Measurements from ENCODE around the gene ARL8A.

DNA sequence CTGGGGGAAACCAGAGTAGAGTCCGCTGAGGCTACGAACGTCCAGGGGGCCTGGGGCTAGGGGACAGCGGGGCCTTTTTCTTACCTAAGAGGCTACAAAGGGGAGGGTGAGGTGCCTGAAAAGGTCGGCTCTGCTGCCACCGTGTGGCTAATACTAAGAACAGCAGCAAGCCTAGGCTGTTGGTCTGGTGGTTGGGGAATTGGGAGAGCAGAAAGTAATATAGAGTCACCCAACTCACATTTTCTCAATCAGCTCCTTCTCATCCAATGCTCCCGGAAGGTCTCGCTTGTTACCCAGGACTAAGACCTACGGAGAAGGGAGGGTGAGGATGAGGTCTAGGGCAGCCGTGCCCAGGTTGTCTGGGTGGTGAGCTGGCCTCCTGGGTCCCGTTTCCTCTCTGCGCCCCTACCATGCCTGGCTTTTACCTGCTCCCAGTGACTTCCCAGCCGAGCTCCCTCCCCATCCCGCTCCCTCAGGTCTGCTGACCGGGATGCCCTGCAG, 9.3 kb downstream of the ARL8A start:
- TF ChIP-seq EP300 (IDR thresholded peaks at IDR 0.05) (no peak), FOSL2 (IDR thresholded peaks at IDR 0.05) (no peak), FOSL2 (CRISPR knock-in tag; IDR thresholded peaks at IDR 0.05) (no peak), CTCF (IDR thresholded peaks at IDR 0.05) (peak; percentile 75), MAX (IDR thresholded peaks at IDR 0.05) (no peak), CHD2 (IDR thresholded peaks at IDR 0.05; ENCODE audit: low read length, partially characterized antibody) (no peak)

Data from A549 (cell line).